ENCODE data around the gene FOXN3. TPM values are rescaled to one million over a fixed set of nuclear protein-coding genes. Genes with fewer than 3 reads are reported as not detected.
"Not testable (repeated sequence)": the region's sequence is repeated elsewhere in the genome, so short reads cannot be mapped to it uniquely, and the experiment has no call there.

FOXN3 gene
- total and polyA plus RNA-seq, 2 donors (not counting 1 experiment from before 2014, with no cell fraction given), result 27.9 to 33.3 TPM

DNA sequence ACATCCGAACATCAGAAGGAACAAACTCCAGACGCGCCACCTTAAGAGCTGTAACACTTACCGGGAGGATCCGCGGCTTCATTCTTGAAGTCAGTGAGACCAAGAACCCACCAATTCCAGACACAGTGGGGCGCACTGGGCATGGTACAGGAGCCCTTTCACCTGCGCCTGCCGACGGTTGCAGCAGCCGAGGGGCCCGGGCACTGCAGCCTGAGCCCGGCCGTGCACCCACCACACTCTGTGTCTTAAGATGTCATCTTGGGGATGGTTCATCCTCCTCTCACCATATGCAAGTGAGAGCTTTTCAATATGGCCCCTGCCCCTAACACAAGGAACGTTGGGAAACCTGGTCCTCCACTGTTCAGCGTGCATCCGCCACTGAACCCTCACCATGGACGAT is 304.3 kb downstream of the FOXN3 start:
- Histone ChIP-seq H3K79me2 (ENCODE audit: control insufficient read depth, insufficient read depth, low read length) (no peaks in the 10 kb centered on the region), H3K4me3 (replicated peaks in 1 of 4; ENCODE audit: control extremely low read depth in 1 of 4, insufficient read depth in 1 of 4, low read depth in 3 of 4, low read length in 4 of 4) (no peak overlapping the region), H3K9me3 (ENCODE audit: control insufficient read depth, insufficient read depth, low read depth, low read length) (no peaks in the 10 kb centered on the region), H3K4me2 (ENCODE audit: extremely low read depth, insufficient read depth, low read length) (no peak overlapping the region), H3K27ac (ENCODE audit: insufficient read depth, low read length) (no peak overlapping the region), H3K4me1 (ENCODE audit: control insufficient read depth, extremely low read depth, insufficient read depth, low read length) (no peaks in the 10 kb centered on the region), H2AFZ (ENCODE audit: low read length) (no peak overlapping the region), H3K9ac (ENCODE audit: insufficient read depth, low read length) (no peak overlapping the region), H3K36me3 (ENCODE audit: control insufficient read depth, insufficient read depth, low read length) (no peaks in the 10 kb centered on the region), H4K20me1 (ENCODE audit: control insufficient read depth, extremely low read depth, insufficient read depth, low read length) (no peaks in the 10 kb centered on the region), H3K27me3 (ENCODE audit: control insufficient read depth, insufficient read depth, low read length) (peaks cover 5% of the 10 kb centered on the region)
- DNase-seq (ENCODE audit: low read depth in 2 of 2), result no peak
- TF ChIP-seq, protein P1, sequence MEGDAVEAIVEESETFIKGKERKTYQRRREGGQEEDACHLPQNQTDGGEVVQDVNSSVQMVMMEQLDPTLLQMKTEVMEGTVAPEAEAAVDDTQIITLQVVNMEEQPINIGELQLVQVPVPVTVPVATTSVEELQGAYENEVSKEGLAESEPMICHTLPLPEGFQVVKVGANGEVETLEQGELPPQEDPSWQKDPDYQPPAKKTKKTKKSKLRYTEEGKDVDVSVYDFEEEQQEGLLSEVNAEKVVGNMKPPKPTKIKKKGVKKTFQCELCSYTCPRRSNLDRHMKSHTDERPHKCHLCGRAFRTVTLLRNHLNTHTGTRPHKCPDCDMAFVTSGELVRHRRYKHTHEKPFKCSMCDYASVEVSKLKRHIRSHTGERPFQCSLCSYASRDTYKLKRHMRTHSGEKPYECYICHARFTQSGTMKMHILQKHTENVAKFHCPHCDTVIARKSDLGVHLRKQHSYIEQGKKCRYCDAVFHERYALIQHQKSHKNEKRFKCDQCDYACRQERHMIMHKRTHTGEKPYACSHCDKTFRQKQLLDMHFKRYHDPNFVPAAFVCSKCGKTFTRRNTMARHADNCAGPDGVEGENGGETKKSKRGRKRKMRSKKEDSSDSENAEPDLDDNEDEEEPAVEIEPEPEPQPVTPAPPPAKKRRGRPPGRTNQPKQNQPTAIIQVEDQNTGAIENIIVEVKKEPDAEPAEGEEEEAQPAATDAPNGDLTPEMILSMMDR (conservative IDR thresholded peaks at IDR 0.05 in 1 of 2, IDR thresholded peaks at IDR 0.05 in 1 of 2; ENCODE audit: low read depth in 1 of 2, low read length in 2 of 2), result no peak
- no peak for TF ChIP-seq EZH2 (IDR thresholded peaks at IDR 0.05; ENCODE audit: low read length, missing control alignments)

DNA sequence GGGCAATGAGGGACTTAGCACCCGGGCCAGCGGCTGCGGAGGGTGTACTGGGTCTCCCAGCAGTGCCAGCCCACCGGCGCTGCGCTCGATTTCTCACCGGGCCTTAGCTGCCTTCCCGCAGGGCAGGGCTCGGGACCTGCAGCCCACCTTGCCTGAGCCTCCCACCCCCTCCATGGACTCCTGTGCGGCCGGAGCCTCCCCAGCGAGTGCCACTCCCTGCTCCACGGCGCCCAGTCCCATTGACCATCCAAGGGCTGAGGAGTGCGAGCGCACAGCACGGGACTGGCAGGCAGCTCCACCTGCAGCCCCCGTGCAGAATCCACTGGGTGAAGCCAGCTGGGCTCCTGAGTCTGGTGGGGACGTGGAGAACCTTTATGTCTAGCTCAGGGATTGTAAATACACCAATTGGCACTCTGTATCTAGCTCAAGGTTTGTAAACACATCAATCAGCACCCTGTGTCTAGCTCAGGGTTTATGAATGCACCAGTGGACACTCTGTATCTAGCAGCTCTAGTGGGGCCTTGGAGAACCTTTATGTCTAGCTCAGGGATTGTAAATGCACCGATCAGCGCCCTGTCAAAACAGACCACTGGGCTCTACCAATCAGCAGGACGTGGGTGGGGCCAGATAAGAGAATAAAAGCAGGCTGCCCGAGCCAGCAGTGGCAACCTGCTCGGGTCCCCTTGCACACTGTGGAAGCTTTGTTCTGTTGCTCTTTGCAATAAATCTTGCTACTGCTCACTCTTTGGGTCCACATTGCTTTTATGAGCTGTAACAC is 305.1 kb downstream of the FOXN3 start:
- H2AFZ ChIP-seq (ENCODE audit: low read length); H3K9ac ChIP-seq (ENCODE audit: insufficient read depth, low read length); DNase-seq (ENCODE audit: low read depth in 2 of 2); H3K79me2 ChIP-seq (ENCODE audit: control insufficient read depth, insufficient read depth, low read length); H3K9me3 ChIP-seq (ENCODE audit: control insufficient read depth, insufficient read depth, low read depth, low read length); H3K36me3 ChIP-seq (ENCODE audit: control insufficient read depth, insufficient read depth, low read length); H3K27me3 ChIP-seq (ENCODE audit: control insufficient read depth, insufficient read depth, low read length); H3K27ac ChIP-seq (ENCODE audit: insufficient read depth, low read length); H3K4me2 ChIP-seq (ENCODE audit: extremely low read depth, insufficient read depth, low read length); H3K4me1 ChIP-seq (ENCODE audit: control insufficient read depth, extremely low read depth, insufficient read depth, low read length); H4K20me1 ChIP-seq (ENCODE audit: control insufficient read depth, extremely low read depth, insufficient read depth, low read length); H3K4me3 ChIP-seq (replicated peaks in 1 of 4; ENCODE audit: control extremely low read depth in 1 of 4, insufficient read depth in 1 of 4, low read depth in 3 of 4, low read length in 4 of 4): not testable (repeated sequence)

DNA sequence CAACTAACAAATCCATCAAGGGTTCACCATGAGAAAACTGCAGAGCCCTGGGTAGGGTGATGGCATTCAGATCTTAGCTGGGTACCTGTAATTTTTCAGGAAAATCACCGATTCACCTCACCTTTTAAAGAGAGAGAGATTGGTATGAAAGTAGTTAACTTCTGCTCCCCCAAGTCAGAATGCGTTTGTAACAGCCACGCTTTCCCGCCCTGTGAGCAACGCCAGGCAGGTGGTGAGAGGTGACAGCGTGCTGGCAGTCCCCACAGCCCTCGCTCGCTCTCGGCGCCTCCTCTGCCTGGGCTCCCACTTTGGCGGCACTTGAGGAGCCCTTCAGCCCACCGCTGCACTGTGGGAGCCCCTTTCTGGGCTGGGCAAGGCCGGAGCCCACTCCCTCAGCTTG is 305.8 kb downstream of the FOXN3 start:
- H4K20me1 ChIP-seq (ENCODE audit: control insufficient read depth, extremely low read depth, insufficient read depth, low read length), result not testable (repeated sequence)

DNA sequence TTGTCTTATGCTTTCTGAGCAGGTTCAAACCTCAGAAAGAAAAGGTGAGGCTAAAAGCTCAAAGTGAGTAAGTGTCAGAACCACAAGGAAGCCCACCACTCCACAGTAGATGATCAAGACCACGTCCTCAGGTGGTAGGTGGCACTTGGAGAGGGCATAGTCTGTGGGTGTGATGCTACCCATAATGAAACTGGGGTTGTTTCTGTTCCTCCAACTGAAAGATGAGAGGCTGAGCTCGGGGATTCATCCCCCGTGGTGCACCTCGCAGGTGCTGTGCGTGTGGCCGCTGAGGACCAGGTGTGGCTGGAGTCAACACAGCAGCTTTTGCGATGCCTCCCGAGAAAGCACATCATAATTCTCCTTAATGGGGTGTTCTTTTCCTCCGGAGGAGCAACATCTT is 306.9 kb downstream of the FOXN3 start:
- H3K4me2 ChIP-seq (ENCODE audit: extremely low read depth, insufficient read depth, low read length), result no peak overlapping the region
- H3K27ac ChIP-seq (ENCODE audit: insufficient read depth, low read length), result no peak overlapping the region
- H3K27me3 ChIP-seq (ENCODE audit: control insufficient read depth, insufficient read depth, low read length), result peaks cover 5% of the 10 kb centered on the region
- H3K9ac ChIP-seq (ENCODE audit: insufficient read depth, low read length), result no peak overlapping the region
- TF ChIP-seq EZH2 (IDR thresholded peaks at IDR 0.05; ENCODE audit: low read length, missing control alignments), result no peak
- TF ChIP-seq, protein P1 (conservative IDR thresholded peaks at IDR 0.05 in 1 of 2, IDR thresholded peaks at IDR 0.05 in 1 of 2; ENCODE audit: low read depth in 1 of 2, low read length in 2 of 2), result no peak
- H3K79me2 ChIP-seq (ENCODE audit: control insufficient read depth, insufficient read depth, low read length), result no peaks in the 10 kb centered on the region
- no peak overlapping the region for H3K4me3 ChIP-seq (replicated peaks in 1 of 4; ENCODE audit: control extremely low read depth in 1 of 4, insufficient read depth in 1 of 4, low read depth in 3 of 4, low read length in 4 of 4)
- no peaks in the 10 kb centered on the region for H4K20me1 ChIP-seq (ENCODE audit: control insufficient read depth, extremely low read depth, insufficient read depth, low read length)
- H3K4me1 ChIP-seq (ENCODE audit: control insufficient read depth, extremely low read depth, insufficient read depth, low read length), result no peaks in the 10 kb centered on the region
- no peak overlapping the region for H2AFZ ChIP-seq (ENCODE audit: low read length)
- no peak for DNase-seq (ENCODE audit: low read depth in 2 of 2)
- H3K9me3 ChIP-seq (ENCODE audit: control insufficient read depth, insufficient read depth, low read depth, low read length), result no peaks in the 10 kb centered on the region
- H3K36me3 ChIP-seq (ENCODE audit: control insufficient read depth, insufficient read depth, low read length), result no peaks in the 10 kb centered on the region

More for the DNA sequence above, 305.8 kb downstream of the FOXN3 start:
- H3K27me3 ChIP-seq (ENCODE audit: control insufficient read depth, insufficient read depth, low read length); H2AFZ ChIP-seq (ENCODE audit: low read length); H3K27ac ChIP-seq (ENCODE audit: insufficient read depth, low read length); H3K36me3 ChIP-seq (ENCODE audit: control insufficient read depth, insufficient read depth, low read length); H3K9ac ChIP-seq (ENCODE audit: insufficient read depth, low read length); H3K9me3 ChIP-seq (ENCODE audit: control insufficient read depth, insufficient read depth, low read depth, low read length); H3K4me3 ChIP-seq (replicated peaks in 1 of 4; ENCODE audit: control extremely low read depth in 1 of 4, insufficient read depth in 1 of 4, low read depth in 3 of 4, low read length in 4 of 4); DNase-seq (ENCODE audit: low read depth in 2 of 2); H3K79me2 ChIP-seq (ENCODE audit: control insufficient read depth, insufficient read depth, low read length); H3K4me1 ChIP-seq (ENCODE audit: control insufficient read depth, extremely low read depth, insufficient read depth, low read length); H3K4me2 ChIP-seq (ENCODE audit: extremely low read depth, insufficient read depth, low read length): not testable (repeated sequence)
